ENCODE data around the gene PLAGL1.

DNA sequence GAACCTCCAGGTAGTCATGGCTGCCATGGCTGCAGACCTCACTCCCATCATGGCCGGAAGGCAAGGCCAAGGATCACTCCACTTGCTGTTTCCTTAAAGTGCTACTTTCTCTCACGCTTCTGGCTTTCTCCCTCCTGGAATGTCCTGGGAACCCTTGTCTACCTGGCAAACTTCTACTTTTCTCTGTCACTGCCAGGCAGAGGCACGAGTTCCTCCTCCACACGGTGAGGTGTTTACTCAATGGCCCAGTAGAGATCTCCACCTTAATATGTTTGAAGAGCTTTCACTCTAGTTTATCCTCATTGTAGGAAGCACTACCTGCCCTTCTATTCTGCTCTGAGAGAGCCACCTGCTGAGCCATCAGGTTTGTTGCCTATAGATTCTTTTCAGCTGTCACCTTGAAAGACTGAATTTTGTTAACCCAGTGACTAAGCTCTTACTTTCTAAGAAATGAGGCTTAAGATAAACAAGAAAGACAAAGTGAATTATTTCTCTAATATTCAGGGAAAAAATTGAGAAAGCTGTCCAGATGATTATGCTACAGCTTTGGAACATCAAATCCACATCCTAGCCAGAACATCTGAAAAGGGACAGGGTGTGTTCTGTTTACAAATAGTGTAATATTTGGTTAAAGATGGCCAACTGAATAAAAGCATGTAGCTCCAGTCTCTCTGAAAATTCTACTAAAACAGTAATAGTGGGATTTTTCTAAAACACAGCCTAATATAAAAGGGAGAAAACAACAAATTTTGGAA, 54.9 kb downstream of the PLAGL1 start:
- TF ChIP-seq CTCF (IDR thresholded peaks at IDR 0.05), result no peak
- TF ChIP-seq POLR2A (IDR thresholded peaks at IDR 0.05), result no peak
